H9 (cell line): Measurements from ENCODE around the gene ENC1. TPM values are rescaled to one million over a fixed set of nuclear protein-coding genes. Genes with fewer than 3 reads are reported as not detected.
A peak's percentile ranks its signal among the peaks of the same experiment; 100 is the strongest.
"Not testable (repeated sequence)": the region's sequence is repeated elsewhere in the genome, so short reads cannot be mapped to it uniquely, and the experiment has no call there.

Source experiments
- DNase-seq: peaks from one replicate; pipeline ENCODE4 v3.0.0-alpha.2; 2017
- H2AFZ ChIP-seq: one replicate; pipeline ENCODE4 v1.6.1; 2013; ENCODE audit warnings: mild to moderate bottlenecking, low read length, control low read depth, moderate library complexity
- H2AK5ac ChIP-seq: 2 replicates; pipeline ENCODE4 v1.6.1; 2013; ENCODE audit warnings: low read length, control low read depth, mixed read lengths; ENCODE audit not compliant: insufficient read length
- H2BK120ac ChIP-seq: one replicate; pipeline ENCODE4 v1.6.1; 2013; ENCODE audit warnings: low read depth, mild to moderate bottlenecking, low read length, control low read depth, inconsistent platforms; ENCODE audit not compliant: poor library complexity, severe bottlenecking
- H2BK12ac ChIP-seq: 2 replicates; pipeline ENCODE4 v1.6.1; 2013; ENCODE audit warnings: low read length, control low read depth, mixed read lengths, low read depth; ENCODE audit not compliant: insufficient read length
- H2BK15ac ChIP-seq: 2 replicates; pipeline ENCODE4 v1.6.1; 2013; ENCODE audit warnings: low read depth, low read length, control low read depth
- H2BK20ac ChIP-seq: one replicate; pipeline ENCODE4 v1.6.1; 2013; ENCODE audit warnings: low read depth, mild to moderate bottlenecking, low read length, control low read depth, inconsistent platforms; ENCODE audit not compliant: poor library complexity, severe bottlenecking
- H2BK5ac ChIP-seq: 2 replicates; pipeline ENCODE4 v1.6.1; 2013; ENCODE audit warnings: low read length, control low read depth, mixed read lengths; ENCODE audit not compliant: insufficient read length
- H3K14ac ChIP-seq: 2 replicates; pipeline ENCODE4 v1.6.1; 2013; ENCODE audit warnings: low read length, control low read depth; ENCODE audit not compliant: insufficient read depth
- H3K18ac ChIP-seq: 2 replicates; pipeline ENCODE4 v1.6.1; 2013; ENCODE audit warnings: low read depth, mild to moderate bottlenecking, mixed read lengths, low read length, control low read depth; ENCODE audit not compliant: insufficient read length
- H3K23ac ChIP-seq: 2 replicates; pipeline ENCODE4 v1.6.1; 2013; ENCODE audit warnings: low read length, control low read depth, mixed read lengths, low read depth; ENCODE audit not compliant: insufficient read length
- H3K23me2 ChIP-seq: 2 replicates; pipeline ENCODE4 v1.6.1; 2013; ENCODE audit warnings: low read depth, mild to moderate bottlenecking, mixed read lengths, low read length, control low read depth; ENCODE audit not compliant: insufficient read length, poor library complexity, severe bottlenecking
- H3K27ac ChIP-seq: 2 replicates; pipeline ENCODE4 v1.5.1; 2013; ENCODE audit warnings: low read length, control low read depth, mixed read lengths, low read depth; ENCODE audit not compliant: insufficient read length
- H3K27me3 ChIP-seq: 2 replicates; pipeline ENCODE4 v1.6.1; 2013; ENCODE audit warnings: low read length, control low read depth, inconsistent platforms; ENCODE audit not compliant: insufficient read depth
- H3K4ac ChIP-seq: 2 replicates; pipeline ENCODE4 v1.6.1; 2013; ENCODE audit warnings: low read depth, mild to moderate bottlenecking, control low read depth, inconsistent platforms, low read length, moderate library complexity
- H3K4me1 ChIP-seq: 2 replicates; pipeline ENCODE4 v1.6.1; 2013; ENCODE audit warnings: low read length, control low read depth, inconsistent platforms; ENCODE audit not compliant: insufficient read depth
- H3K4me2 ChIP-seq: 2 replicates; pipeline ENCODE4 v1.6.1; 2013; ENCODE audit warnings: low read length, control low read depth, mixed read lengths; ENCODE audit not compliant: insufficient read length, insufficient read depth
- H3K56ac ChIP-seq: 2 replicates; pipeline ENCODE4 v1.6.1; 2013; ENCODE audit warnings: low read depth, mild to moderate bottlenecking, mixed read lengths, low read length, control low read depth; ENCODE audit not compliant: insufficient read length
- H3K79me1 ChIP-seq: 2 replicates; pipeline ENCODE4 v1.6.1; 2013; ENCODE audit warnings: low read depth, mild to moderate bottlenecking, moderate library complexity, low read length, control low read depth, inconsistent platforms; ENCODE audit not compliant: insufficient read depth, poor library complexity, severe bottlenecking
- H3K79me2 ChIP-seq: 2 replicates; pipeline ENCODE4 v1.6.1; 2013; ENCODE audit warnings: low read length, control low read depth, inconsistent platforms; ENCODE audit not compliant: insufficient read depth
- H3K9ac ChIP-seq: 2 replicates; pipeline ENCODE4 v1.6.1; 2013; ENCODE audit warnings: low read length, control low read depth, mixed read lengths; ENCODE audit not compliant: insufficient read length; ENCODE audit errors: extremely low read depth
- H3K9me3 ChIP-seq: one replicate; pipeline ENCODE4 v1.6.1; 2013; ENCODE audit warnings: low read depth, low read length, inconsistent platforms; ENCODE audit not compliant: control insufficient read depth
- H3T11ph ChIP-seq: one replicate; pipeline ENCODE4 v1.6.1; 2013; ENCODE audit warnings: mild to moderate bottlenecking, low read length, control low read depth, inconsistent platforms
- H4K20me1 ChIP-seq: one replicate; pipeline ENCODE4 v1.6.1; 2013; ENCODE audit not compliant: control insufficient read depth, insufficient read length, insufficient read depth
- H4K5ac ChIP-seq: 2 replicates; pipeline ENCODE4 v1.6.1; 2013; ENCODE audit warnings: low read depth, mild to moderate bottlenecking, mixed read lengths, low read length, control low read depth; ENCODE audit not compliant: insufficient read length
- H4K8ac ChIP-seq: replicated peaks from 2 replicates; pipeline ENCODE4 v1.6.1; 2013; ENCODE audit warnings: low read length, control low read depth, mixed read lengths, low read depth; ENCODE audit not compliant: insufficient read length
- H4K91ac ChIP-seq: 2 replicates; pipeline ENCODE4 v1.6.1; 2013; ENCODE audit warnings: low read depth, mild to moderate bottlenecking, moderate library complexity, mixed read lengths, low read length, control low read depth; ENCODE audit not compliant: insufficient read length
- H3K27ac Mint-ChIP-seq, 3 experiments: 2 replicates in 2 of 3; 3 replicates in 1 of 3; pipeline ENCODE4 v1.8.0; 2020 to 2021; ENCODE audit warnings: mixed read lengths in 3 of 3, mild to moderate bottlenecking in 1 of 3, moderate library complexity in 1 of 3
- H3K27me3 Mint-ChIP-seq: 2 replicates; pipeline ENCODE4 v1.8.0; 2021; ENCODE audit warnings: low read depth, mild to moderate bottlenecking, moderate library complexity, mixed read lengths
- H3K36me3 Mint-ChIP-seq, 3 experiments: 2 replicates in 2 of 3; 3 replicates in 1 of 3; pipeline ENCODE4 v1.8.0; 2020 to 2021; ENCODE audit warnings: low read depth in 3 of 3, mixed read lengths in 3 of 3; ENCODE audit not compliant: insufficient read depth in 1 of 3
- H3K4me1 Mint-ChIP-seq, 2 experiments: 2 replicates each; pipeline ENCODE4 v1.8.0; 2020; ENCODE audit warnings: mixed read lengths in 2 of 2
- H3K4me3 Mint-ChIP-seq, 2 experiments: 2 replicates in 1 of 2; 3 replicates in 1 of 2; pipeline ENCODE4 v1.8.0; 2020 to 2021; ENCODE audit warnings: mild to moderate bottlenecking in 2 of 2, mixed read lengths in 2 of 2, moderate library complexity in 1 of 2
- H3K9me3 Mint-ChIP-seq, 2 experiments: 2 replicates in 1 of 2; 3 replicates in 1 of 2; pipeline ENCODE4 v1.8.0; 2020; ENCODE audit warnings: mild to moderate bottlenecking in 2 of 2, mixed read lengths in 2 of 2, moderate library complexity in 1 of 2
- CTCF ChIP-seq: fragments of 200-600 bp; sonication (generic); conservative IDR thresholded peaks from 3 replicates; pipeline ENCODE4 v1.8.0; 2021; ENCODE audit warnings: antibody characterized with exemption, mild to moderate bottlenecking
- WGBS: extraction: QIAGEN DNeasy Blood & Tissue Kit; methylation state at CpG from one replicate; pipeline ENCODE4 v1.1.7; 2013; ENCODE audit warnings: missing lambda C conversion rate, low lambda C conversion rate, mixed read lengths; ENCODE audit not compliant: insufficient read length; ENCODE audit errors: extremely low coverage; 5-methylcytosine and 5-hydroxymethylcytosine counted together
- total RNA-seq: library from RNA; stranded (reverse); gene quantifications from 2 replicates; pipeline ENCODE4 v1.2.1, GENCODE V29; 2021

Gene ENC1
- total RNA-seq, 1 experiment from 2014 or later, result 14.4 TPM

- no peaks in the 10 kb centered on the region for H3K23me2 ChIP-seq
- H3K36me3 Mint-ChIP-seq, result no peaks in the 10 kb centered on the region
- H2AK5ac ChIP-seq, result no peak overlapping the region
- peak overlapping the region in 1 of 3 experiments; percentile 26; a peak in 1 of 7 replicates for H3K27ac Mint-ChIP-seq
- H3K9me3 Mint-ChIP-seq, result no peaks in the 10 kb centered on the region
- no peaks in the 10 kb centered on the region for H4K20me1 ChIP-seq
- no peak overlapping the region for H3K4me3 Mint-ChIP-seq
- no peak overlapping the region for H3K23ac ChIP-seq
- no peak overlapping the region for H2BK15ac ChIP-seq
- no peaks in the 10 kb centered on the region for H3K79me2 ChIP-seq
- no peak overlapping the region for H3T11ph ChIP-seq
- peak overlapping the region; percentile 45 for H2AFZ ChIP-seq
- no peak for TF ChIP-seq CTCF
- H2BK5ac ChIP-seq, result no peak overlapping the region
- DNase-seq, result no peak
- no peak overlapping the region for H3K4ac ChIP-seq
- H3K56ac ChIP-seq, result no peak overlapping the region
- H2BK120ac ChIP-seq, result no peak overlapping the region
- H3K4me1 ChIP-seq, result no peaks in the 10 kb centered on the region
- no peak overlapping the region for H3K14ac ChIP-seq
- H3K4me2 ChIP-seq, result no peak overlapping the region
- H2BK20ac ChIP-seq, result no peak overlapping the region
- H3K27me3 Mint-ChIP-seq, result no peaks in the 10 kb centered on the region; the same call in 1 of the 2 replicates
- H3K79me1 ChIP-seq, result no peaks in the 10 kb centered on the region
- H3K27me3 ChIP-seq, result no peaks in the 10 kb centered on the region
- no peak overlapping the region for H3K18ac ChIP-seq
- H3K4me1 Mint-ChIP-seq, result peaks cover 13% of the 10 kb centered on the region in 2 experiments
- no peak overlapping the region for H4K8ac ChIP-seq
- no peak overlapping the region for H4K5ac ChIP-seq
- no peaks in the 10 kb centered on the region for H3K9me3 ChIP-seq
- no peak overlapping the region for H2BK12ac ChIP-seq
- WGBS, result no CpG with 5 or more reads among the region's 4 CpGs
- no peak overlapping the region for H3K9ac ChIP-seq
- H4K91ac ChIP-seq, result no peak overlapping the region
- no peak overlapping the region for H3K27ac ChIP-seq
Measured at GRCh38 chr5:74679966-74680365, 39.4 kb upstream of the ENC1 start.

- H3T11ph ChIP-seq, H3K23ac ChIP-seq, H3K27ac Mint-ChIP-seq, H3K79me2 ChIP-seq, H2BK120ac ChIP-seq, H2BK5ac ChIP-seq, H3K36me3 Mint-ChIP-seq, H3K56ac ChIP-seq, H3K9ac ChIP-seq, H3K9me3 Mint-ChIP-seq, H3K27ac ChIP-seq, H3K23me2 ChIP-seq, H2AFZ ChIP-seq, H4K8ac ChIP-seq, H3K9me3 ChIP-seq, H3K79me1 ChIP-seq, H3K4me3 Mint-ChIP-seq, H2BK15ac ChIP-seq, H3K27me3 Mint-ChIP-seq, H3K14ac ChIP-seq, H3K4ac ChIP-seq, DNase-seq, H3K4me1 ChIP-seq, H4K91ac ChIP-seq, H3K18ac ChIP-seq, H2BK12ac ChIP-seq, H4K20me1 ChIP-seq, H2BK20ac ChIP-seq, H3K4me2 ChIP-seq, H4K5ac ChIP-seq, H3K27me3 ChIP-seq, H2AK5ac ChIP-seq: not testable (repeated sequence)
- WGBS, result no CpG with 5 or more reads among the region's 3 CpGs
- peaks cover 13% of the 10 kb centered on the region in 2 experiments for H3K4me1 Mint-ChIP-seq
Measured at GRCh38 chr5:74679300-74679699, 38.8 kb upstream of the ENC1 start.
